ENCODE measurements around the gene CTH. TPM values are rescaled to one million over a fixed set of nuclear protein-coding genes. Genes with fewer than 3 reads are reported as not detected.

The CTH gene
- total RNA-seq, 4 donors from 2014 or later, result 4.9 to 9.7 (median 6.2) TPM

DNA sequence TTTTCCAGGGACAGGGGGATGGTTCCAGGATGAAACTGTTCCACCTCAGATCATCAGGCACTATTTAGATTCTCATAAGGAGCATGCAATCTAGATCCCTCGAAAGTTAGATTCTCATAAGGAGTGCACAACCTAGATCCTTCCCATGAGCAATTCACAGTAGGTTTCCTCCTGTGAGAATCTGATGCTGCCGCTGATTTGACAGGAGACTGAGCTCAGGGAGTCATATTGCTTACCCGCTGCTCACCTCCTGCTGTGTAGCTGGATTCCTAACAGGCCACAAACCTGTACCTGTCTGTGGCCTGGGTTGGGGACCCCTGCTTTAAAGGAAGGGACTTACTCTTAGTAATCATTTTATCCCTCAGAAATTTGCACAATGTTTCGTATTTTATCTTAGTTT is 9.3 kb downstream of the CTH start:
- no peak for TF ChIP-seq CTCF (IDR thresholded peaks at IDR 0.05; ENCODE audit: low read depth)

- no peak for TF ChIP-seq CTCF (IDR thresholded peaks at IDR 0.05; ENCODE audit: low read depth)
Observed at GRCh38 chr1:70426154-70427131, 15.4 kb downstream of the CTH start.

DNA sequence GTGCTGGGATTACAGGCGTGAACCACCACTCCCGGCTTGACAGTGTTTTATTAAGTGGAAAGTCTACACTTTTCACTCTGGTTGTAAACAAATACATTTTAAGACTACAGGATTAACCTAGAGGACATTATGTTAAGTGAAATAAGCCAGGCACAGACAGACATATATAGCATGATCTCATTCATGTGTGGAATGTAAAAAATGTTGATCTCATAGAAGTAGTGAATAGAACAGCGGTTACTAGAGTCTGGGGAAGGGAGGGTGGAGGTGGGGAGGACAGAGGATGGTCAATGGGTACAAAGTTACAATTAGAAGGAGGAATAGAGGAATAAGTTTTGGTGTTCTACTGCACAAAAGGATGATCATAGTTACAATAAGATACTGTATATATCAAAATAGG is 16.9 kb downstream of the CTH start:
- no peak for TF ChIP-seq CTCF (IDR thresholded peaks at IDR 0.05; ENCODE audit: low read depth)

DNA sequence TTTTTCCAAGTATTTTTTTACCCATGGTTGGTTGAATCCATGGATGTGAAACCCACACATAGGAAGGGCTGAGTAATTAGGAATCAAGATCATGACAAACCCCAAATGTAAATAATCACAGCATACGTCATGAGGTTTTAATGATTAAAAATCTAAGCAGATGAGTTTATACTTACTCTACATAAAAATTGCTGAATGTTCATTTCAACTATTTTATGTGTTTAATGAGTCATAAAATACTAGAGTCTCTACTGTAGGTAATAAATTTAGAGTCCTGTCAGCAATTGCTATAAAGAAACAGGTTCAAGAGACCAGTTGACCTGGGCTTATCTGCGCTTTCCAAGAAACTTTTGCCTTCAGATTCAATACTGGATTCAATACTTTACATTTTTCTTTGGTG is 18.2 kb downstream of the CTH start:
- no peak for TF ChIP-seq CTCF (IDR thresholded peaks at IDR 0.05; ENCODE audit: low read depth)

- no peak for TF ChIP-seq CTCF (IDR thresholded peaks at IDR 0.05; ENCODE audit: low read depth)
Observed at GRCh38 chr1:70429757-70430156, 18.7 kb downstream of the CTH start.

- no peak for TF ChIP-seq CTCF (IDR thresholded peaks at IDR 0.05; ENCODE audit: low read depth)
Observed at GRCh38 chr1:70431317-70431716, 20.2 kb downstream of the CTH start.

DNA sequence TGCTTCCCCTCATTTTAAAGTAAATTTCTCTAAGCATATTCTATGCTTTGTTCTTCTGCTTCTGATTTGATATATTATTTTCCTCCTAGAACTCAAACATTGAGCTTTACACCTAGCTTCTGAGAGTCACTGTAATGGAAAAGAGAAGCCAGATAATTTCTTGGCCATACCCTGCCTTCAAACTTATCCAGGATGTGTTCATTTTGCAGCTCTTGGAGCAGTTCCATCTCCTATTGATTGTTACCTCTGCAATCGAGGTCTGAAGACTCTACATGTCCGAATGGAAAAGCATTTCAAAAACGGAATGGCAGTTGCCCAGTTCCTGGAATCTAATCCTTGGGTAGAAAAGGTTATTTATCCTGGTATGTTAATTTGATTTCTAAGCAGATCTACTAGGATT is 20.8 kb downstream of the CTH start:
- no peak for TF ChIP-seq CTCF (IDR thresholded peaks at IDR 0.05; ENCODE audit: low read depth)

Data from subcutaneous adipose tissue (tissue), 4 donors.